Common myeloid progenitor, CD34-positive (primary cell): ENCODE data around the gene RNU2-63P.
"Not testable (repeated sequence)": the region's sequence is repeated elsewhere in the genome, so short reads cannot be mapped to it uniquely, and the experiment has no call there.

ENCODE experiments used
- CTCF ChIA-PET: fragments of 350-600 bp; sonication (Branson Sonifier 250); formaldehyde crosslinking; loops from one replicate; lab custom pipeline; 2021; ENCODE audit warnings: antibody characterized with exemption; lab: Charles Lee
- POLR2A ChIA-PET: fragments of 350-600 bp; sonication (Branson Sonifier 250); formaldehyde crosslinking; loops from one replicate; lab custom pipeline; 2021; ENCODE audit warnings: antibody characterized with exemption; lab: Charles Lee
- DNase-seq, 3 donors: peaks; one replicate each; pipeline versions ENCODE4 v3.0.0 to v3.0.0-alpha.2; 2013
- H3K27ac ChIP-seq, 2 experiments: 1 replicate in 1 of 2; 2 replicates in 1 of 2; pipeline ENCODE4 v1.7.0; 2013; ENCODE audit warnings: inconsistent platforms in 2 of 2, low read length in 2 of 2, mild to moderate bottlenecking in 2 of 2, low read depth in 1 of 2, moderate library complexity in 1 of 2; ENCODE audit not compliant: severe bottlenecking in 2 of 2, insufficient read depth in 1 of 2, poor library complexity in 1 of 2
- H3K27me3 ChIP-seq, 5 experiments: replicated peaks in 2 of 5; 1 replicate in 3 of 5; 2 replicates in 2 of 5; pipeline versions ENCODE4 v1.6.1 to v1.7.0; 2013; ENCODE audit warnings: low read length in 4 of 5, mild to moderate bottlenecking in 2 of 5, moderate library complexity in 2 of 5, inconsistent platforms in 1 of 5; ENCODE audit not compliant: insufficient read depth in 5 of 5, control insufficient read depth in 4 of 5
- H3K36me3 ChIP-seq, 4 experiments: 1 replicate in 2 of 4; 2 replicates in 2 of 4; pipeline versions ENCODE4 v1.6.1 to v1.7.0; 2013; ENCODE audit warnings: low read length in 3 of 4, control low read depth in 1 of 4, mild to moderate bottlenecking in 1 of 4; ENCODE audit not compliant: control insufficient read depth in 4 of 4, insufficient read depth in 4 of 4
- H3K4me1 ChIP-seq, 4 experiments: 1 replicate in 3 of 4; 2 replicates in 1 of 4; pipeline versions ENCODE4 v1.6.1 to v1.7.1; 2013; ENCODE audit warnings: low read length in 3 of 4, mild to moderate bottlenecking in 3 of 4, control low read depth in 1 of 4, inconsistent platforms in 1 of 4, moderate library complexity in 1 of 4; ENCODE audit not compliant: control insufficient read depth in 4 of 4, insufficient read depth in 4 of 4; ENCODE audit errors: control extremely low read depth in 1 of 4
- H3K4me3 ChIP-seq, 7 experiments: 1 replicate in 4 of 7; 2 replicates in 3 of 7; pipeline versions ENCODE4 v1.5.1 to v1.7.0; 2013; ENCODE audit warnings: mild to moderate bottlenecking in 7 of 7, low read length in 6 of 7, moderate library complexity in 6 of 7, inconsistent platforms in 2 of 7, low read depth in 2 of 7, control low read depth in 1 of 7; ENCODE audit not compliant: insufficient read depth in 4 of 7, control insufficient read depth in 1 of 7; ENCODE audit errors: extremely low read depth in 1 of 7
- H3K9me3 ChIP-seq, 5 experiments: 1 replicate in 4 of 5; 2 replicates in 1 of 5; pipeline versions ENCODE4 v1.6.1 to v1.7.1; 2013; ENCODE audit warnings: low read length in 4 of 5, mild to moderate bottlenecking in 2 of 5, inconsistent platforms in 1 of 5, low read depth in 1 of 5, moderate library complexity in 1 of 5; ENCODE audit not compliant: control insufficient read depth in 4 of 5, insufficient read depth in 2 of 5; ENCODE audit errors: control extremely low read depth in 1 of 5
- WGBS: methylation state at CpG from one replicate; pipeline ENCODE4 v1.1.5; 2013; ENCODE audit not compliant: insufficient coverage; 5-methylcytosine and 5-hydroxymethylcytosine counted together

Gene RNU2-63P

GRCh38 chr2:88048541-88048940 is 32.2 kb upstream of the RNU2-63P start:
- DNase-seq: no peak
- Histone ChIP-seq H3K27ac (no peak overlapping the region), H3K36me3 (peaks cover 0 to 12% (median 3%) of the 10 kb centered on the region in 4 experiments), H3K4me3 (no peak overlapping the region), H3K27me3 (no peaks in the 10 kb centered on the region), H3K9me3 (no peaks in the 10 kb centered on the region), H3K4me1 (peaks cover 7 to 20% (median 11%) of the 10 kb centered on the region in 4 experiments)
- 95% methylated on average over 3 of the region's 3 CpGs for WGBS
- ChIA-PET POLR2A (no interaction called here), CTCF (interaction anchor here (1.2 to 2.8 kb wide), 2 partner anchors 12 to 51 kb away, joined by 3 to 12 read pairs; no protein-coding TSS in a partner anchor)

GRCh38 chr2:88045561-88045960 is 29.2 kb upstream of the RNU2-63P start:
- CTCF ChIA-PET: interaction anchor here (1.5 to 2.8 kb wide), 2 partner anchors 15 to 20 kb away, joined by 4 to 12 read pairs; no protein-coding TSS in a partner anchor
- DNase-seq, H3K27me3 ChIP-seq, H3K9me3 ChIP-seq, POLR2A ChIA-PET, H3K27ac ChIP-seq, H3K4me1 ChIP-seq, H3K4me3 ChIP-seq: not testable (repeated sequence)
- H3K36me3 ChIP-seq: peaks cover 0 to 12% (median 2%) of the 10 kb centered on the region in 4 experiments
- 100% methylated on average over 3 of the region's 6 CpGs for WGBS

- Histone ChIP-seq H3K4me3 (no peak overlapping the region), H3K27me3 (no peaks in the 10 kb centered on the region), H3K9me3 (no peaks in the 10 kb centered on the region), H3K27ac (no peak overlapping the region), H3K4me1 (no peaks in the 10 kb centered on the region), H3K36me3 (peaks cover 0 to 7% (median 0%) of the 10 kb centered on the region in 4 experiments)
- POLR2A ChIA-PET: no interaction called here
- 93% methylated on average over 3 of the region's 5 CpGs for WGBS
- CTCF ChIA-PET: no interaction called here
- DNase-seq: no peak
Observed at GRCh38 chr2:88042476-88042875, 26.1 kb upstream of the RNU2-63P start.

GRCh38 chr2:88038263-88039105 is 22.1 kb upstream of the RNU2-63P start:
- Histone ChIP-seq H3K4me1 (peaks cover 0 to 1% (median 0%) of the 10 kb centered on the region in 4 experiments), H3K36me3 (peaks cover 0 to 21% (median 18%) of the 10 kb centered on the region in 4 experiments), H3K4me3 (no peak overlapping the region), H3K27me3 (no peaks in the 10 kb centered on the region), H3K9me3 (no peaks in the 10 kb centered on the region), H3K27ac (no peak overlapping the region)
- ChIA-PET CTCF (interaction anchor here (1.6 kb wide), 1 partner anchor 13 kb away, joined by 4 read pairs; no protein-coding TSS in a partner anchor), POLR2A (no interaction called here)
- WGBS: 100% methylated on average over 3 of the region's 4 CpGs
- peak in 2 of 3 donors; percentile 37 to 52 for DNase-seq

GRCh38 chr2:88036606-88037005 is 20.3 kb upstream of the RNU2-63P start:
- H3K4me3 ChIP-seq: no peak overlapping the region
- POLR2A ChIA-PET: no interaction called here
- H3K36me3 ChIP-seq: peaks cover 0 to 30% (median 29%) of the 10 kb centered on the region in 4 experiments
- CTCF ChIA-PET: interaction anchor here (1.0 to 2.3 kb wide), 2 partner anchors 18 to 24 kb away, joined by 4 to 6 read pairs; no protein-coding TSS in a partner anchor
- DNase-seq: no peak
- no peak overlapping the region for H3K27ac ChIP-seq
- H3K27me3 ChIP-seq: no peaks in the 10 kb centered on the region
- peaks cover 0 to 1% (median 0%) of the 10 kb centered on the region in 4 experiments for H3K4me1 ChIP-seq
- no peaks in the 10 kb centered on the region for H3K9me3 ChIP-seq

- H3K4me1 ChIP-seq: peaks cover 0 to 1% (median 0%) of the 10 kb centered on the region in 4 experiments
- H3K27me3 ChIP-seq: no peaks in the 10 kb centered on the region
- no peaks in the 10 kb centered on the region for H3K9me3 ChIP-seq
- no peak for DNase-seq
- ChIA-PET POLR2A (no interaction called here), CTCF (interaction anchor here (1.0 to 2.3 kb wide), 2 partner anchors 18 to 25 kb away, joined by 4 to 6 read pairs; no protein-coding TSS in a partner anchor)
- no peak overlapping the region for H3K27ac ChIP-seq
- peaks cover under 1 to 31% (median 29%) of the 10 kb centered on the region in 4 experiments for H3K36me3 ChIP-seq
- no peak overlapping the region for H3K4me3 ChIP-seq
- no CpG with 5 or more reads among the region's 2 CpGs for WGBS
Observed at GRCh38 chr2:88036182-88036581, 19.8 kb upstream of the RNU2-63P start.
